SK-N-MC (cell line): Measurements from ENCODE around the gene HES7.

Experiments
- EZH2 ChIP-seq: fragments of 200-600 bp; sonication (generic); IDR thresholded peaks from one replicate; pipeline ENCODE4 v1.6.1; 2017; ENCODE audit warnings: antibody characterized with exemption
- FOXP2 ChIP-seq: optimal IDR thresholded peaks from 2 replicates; pipeline ENCODE3; 2011; ENCODE audit warnings: mild to moderate bottlenecking, moderate library complexity; ENCODE audit not compliant: insufficient read depth; ENCODE audit errors: extremely low read length, control extremely low read depth
- POLR2AphosphoS5 ChIP-seq: IDR thresholded peaks from 2 replicates; pipeline ENCODE4 v1.6.1; 2012; ENCODE audit warnings: mild to moderate bottlenecking, low read depth, low read length, borderline replicate concordance

DNA sequence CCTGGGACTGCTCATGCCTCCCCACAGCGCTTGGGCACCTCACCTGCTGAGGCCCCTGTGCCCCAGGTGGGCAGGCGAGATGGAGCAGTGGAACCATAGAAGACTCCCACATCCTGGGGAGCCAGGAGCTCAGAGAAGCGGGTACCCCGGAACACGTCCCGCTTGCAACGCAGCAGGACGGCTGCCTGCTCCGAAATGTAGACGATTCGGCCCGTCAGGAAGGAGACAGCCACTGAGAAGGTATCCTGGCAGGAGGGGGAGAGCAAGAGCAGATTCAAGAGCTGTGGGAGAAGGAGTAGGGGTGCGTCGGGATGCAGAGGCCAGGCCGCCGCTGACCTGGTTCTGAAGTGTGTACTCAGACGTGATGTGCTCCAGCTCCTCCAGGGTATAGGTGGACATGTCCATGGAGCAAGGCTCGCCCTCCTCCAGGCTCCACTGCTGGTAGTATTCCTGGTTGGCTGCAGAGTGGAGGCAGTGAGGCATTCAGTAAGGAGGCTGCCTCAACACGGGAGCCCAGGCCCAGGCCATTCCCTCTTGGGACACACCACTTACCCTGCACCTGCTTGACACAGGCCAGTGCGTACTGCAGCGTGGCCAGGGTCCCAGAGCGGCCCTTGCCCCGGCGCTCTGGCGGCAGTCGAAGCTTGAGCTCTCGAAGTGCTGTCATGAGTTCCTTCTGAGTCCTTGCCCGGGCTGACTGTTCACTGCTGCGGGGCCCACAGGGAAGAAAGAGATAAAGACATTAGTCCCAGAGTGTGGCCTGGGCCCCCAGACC, 25.7 kb upstream of the HES7 start:
- TF ChIP-seq POLR2AphosphoS5: no peak
- TF ChIP-seq EZH2: no peak
- TF ChIP-seq FOXP2: no peak
